Uterus (tissue), 4 donors: ENCODE measurements around the gene SH3GL3. TPM values are rescaled to one million over a fixed set of nuclear protein-coding genes. Genes with fewer than 3 reads are reported as not detected.

Experiments
- DNase-seq, 2 donors: peaks; one replicate each; pipeline ENCODE4 v3.0.0-alpha.2; 2019 to 2020
- H3K27ac ChIP-seq, 2 donors: fragments of 200-600 bp; sonication (generic); 1 replicate in 1 of 2; 2 replicates in 1 of 2; pipeline ENCODE4 v1.5.1; 2016 to 2018
- H3K27me3 ChIP-seq, 2 donors: fragments of 200-600 bp; sonication (generic); one replicate each; pipeline ENCODE4 v1.5.1; 2018 to 2019; ENCODE audit warnings: control low read depth in 1 of 2
- H3K36me3 ChIP-seq, 2 donors: fragments of 200-600 bp; sonication (generic); one replicate each; pipeline ENCODE4 v1.5.1; 2019; ENCODE audit warnings: control low read depth in 1 of 2
- H3K4me1 ChIP-seq, 2 donors: fragments of 200-600 bp; sonication (generic); one replicate each; pipeline ENCODE4 v1.5.1; 2018 to 2019; ENCODE audit warnings: control low read depth in 1 of 2
- H3K4me3 ChIP-seq, 2 donors: fragments of 200-600 bp; sonication (generic); 1 replicate in 1 of 2; 2 replicates in 1 of 2; pipeline ENCODE4 v1.5.1; 2018 to 2019; ENCODE audit warnings: mild to moderate bottlenecking in 1 of 2
- H3K9me3 ChIP-seq, 2 donors: fragments of 200-600 bp; sonication (generic); one replicate each; pipeline ENCODE4 v1.5.1; 2019; ENCODE audit warnings: control low read depth in 1 of 2
- POLR2A ChIP-seq, 2 donors: fragments of 450-650 bp; IDR thresholded peaks; one replicate each; pipeline ENCODE4 v1.6.1; 2016; ENCODE audit warnings: antibody characterized with exemption in 2 of 2, mild to moderate bottlenecking in 1 of 2, moderate library complexity in 1 of 2
- intact Hi-C: fragments of 100-400 bp; cut with DNase I; formaldehyde crosslinking; loops from one replicate; pipeline ENCODE4 v1.15.1; 2023; ENCODE audit warnings: low total_unique reads
- total RNA-seq, 4 donors: library from RNA; depleted of rRNA in 3 of 4; stranded (reverse); fragments of >200 nt in 3 of 4; gene quantifications; one replicate each; pipeline versions ENCODE4 v1.1.0 to v1.2.4, GENCODE V29; 2014 to 2023
- TF ChIP-seq, protein P1 (sequence below), 4 experiments: fragments of 200-600 bp in 2 of 4; fragments of 450-650 bp in 2 of 4; sonication (generic) in 2 of 4; IDR thresholded peaks; one replicate each; pipeline ENCODE4 v1.5.1; 2016 to 2019; ENCODE audit warnings: antibody characterized with exemption in 4 of 4, mild to moderate bottlenecking in 2 of 4, moderate library complexity in 1 of 4
- donor health status: DM: yes; HTN: yes; CAD: no.

SH3GL3 gene
- total RNA-seq, 4 donors from 2014 or later: 1.2 to 11.8 (median 2.0) TPM; not detected in 1

DNA sequence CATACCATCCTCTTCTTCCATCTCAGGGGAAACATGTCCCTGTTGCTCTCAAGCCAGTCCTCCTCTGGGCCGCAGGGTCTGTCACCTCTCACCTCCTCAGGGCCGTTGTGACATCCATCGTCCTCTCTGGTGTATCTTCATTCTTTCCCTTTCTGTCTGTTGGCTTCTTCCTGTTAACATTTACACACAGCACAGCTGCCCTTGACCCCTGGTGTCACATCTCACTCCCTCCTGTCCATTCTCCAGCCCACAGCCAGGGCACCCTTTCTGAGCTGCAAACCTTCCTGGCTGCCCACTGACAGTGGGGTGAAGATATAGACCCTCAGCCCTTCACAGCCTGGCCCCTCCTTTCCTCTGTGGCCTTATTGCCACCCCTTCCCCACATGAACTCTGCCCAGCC is 127.2 kb downstream of the SH3GL3 start:
- no peaks in the 10 kb centered on the region for H3K36me3 ChIP-seq
- no peaks in the 10 kb centered on the region for H3K4me1 ChIP-seq
- intact Hi-C loops: no loop called here
- no peak for TF ChIP-seq POLR2A (IDR thresholded peaks at IDR 0.05)
- TF ChIP-seq, protein P1, sequence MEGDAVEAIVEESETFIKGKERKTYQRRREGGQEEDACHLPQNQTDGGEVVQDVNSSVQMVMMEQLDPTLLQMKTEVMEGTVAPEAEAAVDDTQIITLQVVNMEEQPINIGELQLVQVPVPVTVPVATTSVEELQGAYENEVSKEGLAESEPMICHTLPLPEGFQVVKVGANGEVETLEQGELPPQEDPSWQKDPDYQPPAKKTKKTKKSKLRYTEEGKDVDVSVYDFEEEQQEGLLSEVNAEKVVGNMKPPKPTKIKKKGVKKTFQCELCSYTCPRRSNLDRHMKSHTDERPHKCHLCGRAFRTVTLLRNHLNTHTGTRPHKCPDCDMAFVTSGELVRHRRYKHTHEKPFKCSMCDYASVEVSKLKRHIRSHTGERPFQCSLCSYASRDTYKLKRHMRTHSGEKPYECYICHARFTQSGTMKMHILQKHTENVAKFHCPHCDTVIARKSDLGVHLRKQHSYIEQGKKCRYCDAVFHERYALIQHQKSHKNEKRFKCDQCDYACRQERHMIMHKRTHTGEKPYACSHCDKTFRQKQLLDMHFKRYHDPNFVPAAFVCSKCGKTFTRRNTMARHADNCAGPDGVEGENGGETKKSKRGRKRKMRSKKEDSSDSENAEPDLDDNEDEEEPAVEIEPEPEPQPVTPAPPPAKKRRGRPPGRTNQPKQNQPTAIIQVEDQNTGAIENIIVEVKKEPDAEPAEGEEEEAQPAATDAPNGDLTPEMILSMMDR (IDR thresholded peaks at IDR 0.05): no peak
- DNase-seq: no peak
- H3K4me3 ChIP-seq: no peak overlapping the region
- H3K27ac ChIP-seq: no peak overlapping the region
- no peaks in the 10 kb centered on the region for H3K9me3 ChIP-seq
- no peaks in the 10 kb centered on the region for H3K27me3 ChIP-seq

DNA sequence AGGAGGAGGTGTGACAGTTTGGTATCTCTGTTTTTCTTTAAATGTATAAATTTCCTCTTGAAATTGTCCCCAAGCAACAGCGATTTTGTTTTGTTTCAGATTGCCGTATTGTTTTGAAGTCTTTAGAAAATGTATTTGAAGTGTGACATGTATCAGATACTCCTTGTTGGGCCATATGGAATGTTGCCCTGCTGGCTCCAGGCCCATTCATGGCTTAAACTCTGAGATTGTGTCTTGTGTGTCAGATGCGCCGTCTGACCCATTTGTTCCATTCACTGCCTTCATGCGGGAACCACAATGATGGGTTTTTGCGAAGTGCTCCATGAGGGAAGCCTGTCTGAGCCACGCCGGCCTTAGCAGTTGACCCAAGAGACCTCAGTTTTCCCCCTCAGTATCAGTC is 131.6 kb downstream of the SH3GL3 start:
- no peak overlapping the region for H3K4me3 ChIP-seq
- H3K27ac ChIP-seq: no peak overlapping the region
- H3K27me3 ChIP-seq: no peaks in the 10 kb centered on the region
- DNase-seq: no peak
- intact Hi-C loops: no loop called here
- H3K9me3 ChIP-seq: no peaks in the 10 kb centered on the region
- H3K36me3 ChIP-seq: no peaks in the 10 kb centered on the region
- TF ChIP-seq, protein P1 (IDR thresholded peaks at IDR 0.05): no peak
- no peak for TF ChIP-seq POLR2A (IDR thresholded peaks at IDR 0.05)
- H3K4me1 ChIP-seq: no peaks in the 10 kb centered on the region

DNA sequence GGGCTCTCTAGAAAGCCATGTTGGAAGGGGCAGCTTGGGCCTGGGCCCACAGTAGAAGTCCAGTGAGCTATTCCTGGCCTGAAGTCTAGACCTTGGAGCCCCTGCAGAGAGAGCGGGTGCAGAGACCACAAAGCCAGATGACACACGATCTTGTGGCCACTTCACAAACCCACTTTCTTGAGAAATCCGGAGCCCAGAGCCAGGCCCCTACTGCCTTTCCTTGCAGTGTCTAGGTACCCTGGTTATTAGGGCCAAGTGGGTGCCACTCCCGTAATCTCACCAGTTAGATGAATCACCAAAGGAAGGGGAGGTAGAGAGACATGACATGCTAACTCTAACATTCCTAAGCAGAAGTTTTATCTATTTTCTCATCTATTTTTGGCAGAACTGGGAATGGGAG is 134.2 kb downstream of the SH3GL3 start:
- Histone ChIP-seq H3K4me3 (no peak overlapping the region), H3K4me1 (no peaks in the 10 kb centered on the region), H3K27me3 (no peaks in the 10 kb centered on the region), H3K36me3 (no peaks in the 10 kb centered on the region), H3K27ac (no peak overlapping the region), H3K9me3 (no peaks in the 10 kb centered on the region)
- TF ChIP-seq, protein P1 (IDR thresholded peaks at IDR 0.05): no peak
- no peak for TF ChIP-seq POLR2A (IDR thresholded peaks at IDR 0.05)
- no peak for DNase-seq
- intact Hi-C loops: no loop called here

DNA sequence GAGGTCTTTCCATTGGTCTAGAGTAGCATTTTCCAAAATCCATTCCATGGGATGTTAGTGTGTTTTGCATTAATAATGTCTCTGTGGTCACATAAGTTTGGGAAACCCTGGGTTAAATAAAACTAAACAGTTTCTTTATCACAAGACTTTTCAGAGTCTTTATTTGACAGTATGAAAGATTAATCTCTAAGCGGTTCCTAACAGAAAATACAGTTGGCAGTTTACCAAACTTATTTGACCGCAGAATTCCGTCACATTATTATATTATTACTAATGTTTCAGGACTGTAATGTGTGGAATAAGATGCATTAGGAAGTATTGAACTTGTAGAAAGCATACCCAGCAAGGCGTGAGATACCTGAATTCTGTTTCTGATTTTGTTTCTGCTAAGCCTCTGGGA is 135.2 kb downstream of the SH3GL3 start:
- H3K4me3 ChIP-seq: no peak overlapping the region
- no peak for DNase-seq
- intact Hi-C loops: no loop called here
- no peak for TF ChIP-seq POLR2A (IDR thresholded peaks at IDR 0.05)
- TF ChIP-seq, protein P1 (IDR thresholded peaks at IDR 0.05): no peak
- no peaks in the 10 kb centered on the region for H3K36me3 ChIP-seq
- no peak overlapping the region for H3K27ac ChIP-seq
- no peaks in the 10 kb centered on the region for H3K9me3 ChIP-seq
- H3K4me1 ChIP-seq: no peaks in the 10 kb centered on the region
- H3K27me3 ChIP-seq: no peaks in the 10 kb centered on the region

DNA sequence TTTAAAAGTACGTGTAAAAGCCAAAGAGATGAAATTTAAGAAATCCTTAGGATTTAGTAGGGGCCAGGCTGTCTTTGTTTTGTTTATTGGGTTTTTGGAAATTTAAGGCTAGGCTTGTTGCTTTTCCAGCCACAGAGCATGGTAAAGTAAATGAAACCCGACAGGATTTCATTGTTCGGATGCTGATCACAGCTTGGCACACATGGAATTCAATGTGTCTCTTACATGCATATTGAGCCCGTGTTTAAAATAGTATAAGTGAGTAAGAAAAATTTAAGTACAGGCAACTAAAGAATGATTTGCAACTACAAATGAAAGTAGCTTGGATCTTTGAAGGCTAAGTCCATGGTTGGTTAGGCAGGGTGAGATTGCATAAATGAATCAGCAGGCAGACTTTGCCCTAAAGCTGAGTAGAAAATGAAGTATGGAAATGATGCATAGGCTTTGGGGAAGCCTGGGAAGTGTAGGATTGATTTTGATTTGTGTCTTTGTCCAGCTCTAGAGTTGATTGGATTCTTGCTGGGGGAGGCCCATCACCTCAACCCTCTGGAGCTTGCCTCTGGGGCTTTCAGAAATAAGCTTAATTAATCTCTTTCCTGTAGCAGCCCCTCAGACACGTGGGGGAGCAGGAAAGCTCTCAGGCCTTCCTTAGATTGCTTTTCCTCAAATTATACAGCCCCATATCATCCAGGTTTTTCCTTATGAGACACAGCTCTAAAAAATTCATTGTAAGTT is 138.6 kb downstream of the SH3GL3 start:
- no peaks in the 10 kb centered on the region for H3K36me3 ChIP-seq
- no peaks in the 10 kb centered on the region for H3K27me3 ChIP-seq
- no peak for DNase-seq
- no peaks in the 10 kb centered on the region for H3K9me3 ChIP-seq
- no peak overlapping the region for H3K4me3 ChIP-seq
- intact Hi-C loops: no loop called here
- TF ChIP-seq, protein P1 (IDR thresholded peaks at IDR 0.05): no peak
- TF ChIP-seq POLR2A (IDR thresholded peaks at IDR 0.05): no peak
- no peak overlapping the region for H3K27ac ChIP-seq
- H3K4me1 ChIP-seq: no peaks in the 10 kb centered on the region
